GM18867 (cell line): Measurements from ENCODE around the gene PKIG.

ENCODE experiments used
- ATAC-seq: cut with Tn5 transposase; IDR thresholded peaks from one replicate; pipeline ENCODE4 v1.9.1; 2021; ENCODE audit warnings: mild to moderate bottlenecking, moderate library complexity; ENCODE audit not compliant: unreplicated experiment

PKIG gene

GRCh38 chr20:44656448-44656847 lies 74.1 kb downstream of the PKIG start:
- no peak for ATAC-seq

DNA sequence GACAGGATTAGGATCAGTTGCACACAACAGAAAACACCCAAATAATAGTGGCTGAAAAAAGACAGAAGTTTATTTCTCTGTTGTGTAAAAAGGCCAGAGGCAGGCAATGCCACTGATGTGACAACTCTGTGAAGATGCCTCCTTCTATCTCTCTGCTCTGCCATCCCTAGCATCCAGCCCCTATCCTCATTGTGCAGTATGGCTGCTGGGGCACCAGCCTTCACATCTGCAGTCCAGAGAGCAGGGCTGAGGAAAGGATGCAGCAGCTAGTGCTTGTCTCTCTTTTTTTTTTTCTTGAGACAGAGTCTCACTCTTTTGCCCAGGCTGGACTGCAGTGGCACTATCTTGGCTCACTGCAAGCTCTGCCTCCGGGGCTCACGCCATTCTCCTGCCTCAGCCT lies 75.5 kb downstream of the PKIG start:
- ATAC-seq = no peak

GRCh38 chr20:44658810-44659209 lies 76.4 kb downstream of the PKIG start:
- no peak for ATAC-seq

GRCh38 chr20:44659931-44660330 lies 77.6 kb downstream of the PKIG start:
- ATAC-seq = no peak

DNA sequence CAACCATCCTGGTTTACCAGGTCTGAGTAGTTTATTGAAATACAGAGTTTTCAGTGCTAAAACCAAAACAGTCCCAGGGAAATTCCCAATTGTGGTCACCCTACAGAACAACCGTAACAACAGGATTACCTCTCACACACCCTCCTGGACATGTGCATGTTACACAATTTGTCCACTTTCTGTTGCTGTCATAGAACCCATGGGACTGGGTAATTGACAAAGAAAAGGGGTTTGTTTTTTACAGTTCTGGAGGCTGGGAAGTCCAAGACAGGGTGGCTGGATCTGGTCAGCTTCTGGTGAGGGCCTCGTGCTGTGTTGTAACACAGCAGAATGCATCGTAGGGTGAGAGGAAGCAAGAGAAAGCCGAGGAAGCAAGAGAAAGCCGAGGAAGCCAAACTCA lies 78.2 kb downstream of the PKIG start:
- no peak for ATAC-seq

- ATAC-seq = no peak
Measured at GRCh38 chr20:44662261-44662660, 79.9 kb downstream of the PKIG start.

GRCh38 chr20:44664131-44664530 lies 81.8 kb downstream of the PKIG start:
- no peak for ATAC-seq

GRCh38 chr20:44666066-44666465 lies 83.7 kb downstream of the PKIG start:
- no peak for ATAC-seq
